Measurements from ENCODE around the gene SKI. TPM values are rescaled to one million over a fixed set of nuclear protein-coding genes. Genes with fewer than 3 reads are reported as not detected.

The SKI gene
- polyA plus RNA-seq, 1 donor = 53.8 TPM

- no peak for DNase-seq (ENCODE audit: low read depth)
Observed at GRCh38 chr1:2229911-2230731, 2.0 kb downstream of the SKI start.

- no peak for DNase-seq (ENCODE audit: low read depth)
Observed at GRCh38 chr1:2230781-2231531, 2.8 kb downstream of the SKI start.

- no peak for DNase-seq (ENCODE audit: low read depth)
Observed at GRCh38 chr1:2231532-2232254, 3.6 kb downstream of the SKI start.

GRCh38 chr1:2232255-2232915 is 4.3 kb downstream of the SKI start:
- DNase-seq (ENCODE audit: low read depth) = no peak

- DNase-seq (ENCODE audit: low read depth) = no peak
Observed at GRCh38 chr1:2232916-2233438, 4.9 kb downstream of the SKI start.

- DNase-seq (ENCODE audit: low read depth) = no peak
Observed at GRCh38 chr1:2233468-2233867, 5.3 kb downstream of the SKI start.

GRCh38 chr1:2233997-2234761 is 6.1 kb downstream of the SKI start:
- DNase-seq (ENCODE audit: low read depth) = no peak

GRCh38 chr1:2234762-2235113 is 6.6 kb downstream of the SKI start:
- no peak for DNase-seq (ENCODE audit: low read depth)

- DNase-seq (ENCODE audit: low read depth) = no peak
Observed at GRCh38 chr1:2235300-2235998, 7.3 kb downstream of the SKI start.

- DNase-seq (ENCODE audit: low read depth) = no peak
Observed at GRCh38 chr1:2236695-2237677, 8.9 kb downstream of the SKI start.

GRCh38 chr1:2237773-2238172 is 9.7 kb downstream of the SKI start:
- DNase-seq (ENCODE audit: low read depth) = no peak

- no peak for DNase-seq (ENCODE audit: low read depth)
Observed at GRCh38 chr1:2238361-2239012, 10.4 kb downstream of the SKI start.

- no peak for DNase-seq (ENCODE audit: low read depth)
Observed at GRCh38 chr1:2239013-2239370, 10.9 kb downstream of the SKI start.

GRCh38 chr1:2239384-2239985 is 11.4 kb downstream of the SKI start:
- DNase-seq (ENCODE audit: low read depth) = no peak

- DNase-seq (ENCODE audit: low read depth) = no peak
Observed at GRCh38 chr1:2240270-2241156, 12.4 kb downstream of the SKI start.

GRCh38 chr1:2241820-2242219 is 13.7 kb downstream of the SKI start:
- no peak for DNase-seq (ENCODE audit: low read depth)
